HG03097 (cell line): ENCODE results near the gene EXOC6B.

Source experiments
- ATAC-seq: cut with Tn5 transposase; IDR thresholded peaks from one replicate; pipeline ENCODE4 v1.9.1; 2021; ENCODE audit not compliant: unreplicated experiment, low FRiP score

EXOC6B gene

DNA sequence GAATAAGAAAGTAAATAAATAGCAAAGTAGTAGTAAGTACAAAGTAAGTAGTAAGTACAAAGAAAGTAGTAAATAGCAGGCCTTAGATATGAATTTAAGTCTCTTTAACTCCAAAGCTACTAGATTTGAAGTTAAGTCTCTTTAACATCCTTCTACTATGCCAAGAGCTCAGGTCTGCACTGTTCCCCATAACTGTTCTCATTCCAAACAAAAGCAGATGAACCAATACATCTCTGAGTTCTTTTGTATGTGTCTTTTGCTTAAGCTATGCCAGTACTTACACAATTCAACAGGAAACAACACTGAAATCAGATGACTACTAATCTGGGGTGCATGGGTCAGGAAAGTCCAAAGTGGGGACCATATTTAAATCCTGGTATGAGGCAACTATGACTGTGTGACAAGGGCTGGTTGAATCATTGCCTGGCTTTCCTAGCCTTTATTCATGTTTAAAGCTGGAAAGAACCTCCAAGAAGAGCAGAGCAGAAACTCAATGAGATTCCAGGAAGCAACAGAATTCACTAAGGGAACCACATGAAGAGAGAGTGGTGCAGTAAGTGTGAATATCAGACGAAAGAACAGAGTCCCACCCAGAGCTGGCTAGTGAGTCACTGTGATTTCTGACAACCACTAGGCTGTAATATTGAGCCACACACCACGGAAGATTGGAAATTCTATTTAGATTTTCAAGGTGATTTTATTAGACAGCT lies 627.1 kb downstream of the EXOC6B start:
- no peak for ATAC-seq

DNA sequence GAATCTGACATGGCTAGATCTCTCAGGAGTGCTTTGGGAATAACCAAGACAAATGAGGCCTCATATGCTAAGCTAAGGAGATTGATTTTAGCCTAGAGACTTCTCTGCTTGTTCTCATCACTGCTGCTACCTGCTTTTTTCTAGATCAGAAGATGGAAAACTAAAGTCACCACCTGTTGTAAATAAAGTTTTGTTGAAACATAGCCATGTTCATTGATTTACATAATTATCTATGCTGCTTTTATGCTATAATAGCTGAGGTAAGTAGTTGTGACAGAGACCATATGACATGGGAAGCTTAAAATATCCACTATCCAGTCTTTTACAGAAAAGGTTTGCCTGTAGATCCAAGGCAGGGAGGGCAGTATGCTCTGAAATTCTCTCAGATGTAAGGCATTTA lies 632.1 kb downstream of the EXOC6B start:
- ATAC-seq = no peak

DNA sequence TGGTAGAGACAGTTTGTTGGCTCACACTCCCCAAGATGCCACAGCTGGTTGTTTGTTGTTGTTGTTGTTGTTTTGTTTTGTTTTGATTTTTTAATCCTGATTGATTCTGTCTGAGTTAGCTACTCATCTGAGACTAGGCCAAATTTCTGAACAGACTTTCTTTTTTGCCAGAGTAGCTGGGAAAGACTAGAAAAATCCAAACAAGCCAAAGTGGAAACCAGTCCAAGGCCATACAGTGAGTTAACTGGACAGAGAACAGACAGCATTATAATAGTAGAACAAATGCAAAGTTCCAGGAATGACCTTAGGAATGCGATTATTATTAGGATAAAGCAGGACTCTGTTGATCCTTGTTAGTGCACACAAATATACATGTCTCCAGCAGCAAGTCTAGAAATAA lies 634.4 kb downstream of the EXOC6B start:
- no peak for ATAC-seq

DNA sequence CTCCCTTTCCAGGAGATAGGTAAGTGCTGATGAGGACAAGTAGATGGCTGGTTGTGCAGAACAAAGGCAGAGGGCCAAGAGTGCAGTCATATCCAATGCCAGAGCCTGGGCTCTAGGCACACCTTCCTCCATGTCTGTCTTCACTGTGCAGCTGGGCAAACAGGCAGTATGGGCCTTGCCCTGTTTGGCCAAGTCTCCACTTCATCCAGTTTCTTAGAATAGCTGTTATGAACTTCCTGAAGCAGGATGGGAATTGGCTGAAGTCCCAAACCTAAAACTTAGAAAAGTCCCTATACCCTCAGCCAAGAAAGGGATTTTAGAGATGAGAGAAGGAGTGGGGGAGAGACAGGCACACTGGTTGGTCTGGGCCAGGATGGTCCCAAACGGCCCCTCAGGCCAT lies 640.6 kb downstream of the EXOC6B start:
- ATAC-seq = no peak

DNA sequence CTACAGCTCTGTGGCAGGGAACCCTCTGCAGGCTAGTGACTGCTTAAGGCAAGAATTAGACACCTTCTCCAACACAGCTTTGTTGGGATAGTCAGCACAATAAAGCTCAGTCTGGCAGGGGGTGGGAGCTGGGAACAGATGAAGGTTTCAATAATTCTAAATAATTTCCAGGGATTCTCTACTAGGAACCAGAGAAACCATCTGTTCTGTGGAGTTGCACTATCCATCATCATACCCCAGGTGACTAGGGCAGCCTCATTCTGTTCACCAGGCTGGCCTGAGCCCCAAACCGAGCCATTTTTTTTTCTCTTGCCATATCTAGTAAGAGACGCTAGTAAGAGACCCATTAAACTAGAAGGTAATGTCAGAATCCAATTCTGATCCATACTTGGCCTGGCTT lies 642.4 kb downstream of the EXOC6B start:
- ATAC-seq = no peak

DNA sequence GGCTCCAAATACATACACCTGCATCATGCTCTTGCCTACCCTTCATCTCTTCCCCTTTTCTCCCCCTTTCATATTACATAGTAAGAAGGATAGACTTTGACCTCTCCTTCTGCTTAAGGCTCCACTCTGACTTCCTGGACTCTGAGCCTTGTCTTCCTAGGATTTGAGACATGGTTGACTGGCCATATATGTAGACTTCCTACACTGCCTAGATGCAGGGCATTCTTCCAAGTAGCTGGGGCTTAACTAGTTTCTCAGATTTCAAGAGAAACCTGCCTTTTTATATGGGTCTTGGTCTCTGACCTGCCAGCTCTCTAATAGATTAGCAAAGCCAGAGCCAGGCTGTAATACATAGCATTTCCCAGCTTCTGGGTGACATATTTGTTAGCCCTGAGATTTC lies 642.8 kb downstream of the EXOC6B start:
- no peak for ATAC-seq

DNA sequence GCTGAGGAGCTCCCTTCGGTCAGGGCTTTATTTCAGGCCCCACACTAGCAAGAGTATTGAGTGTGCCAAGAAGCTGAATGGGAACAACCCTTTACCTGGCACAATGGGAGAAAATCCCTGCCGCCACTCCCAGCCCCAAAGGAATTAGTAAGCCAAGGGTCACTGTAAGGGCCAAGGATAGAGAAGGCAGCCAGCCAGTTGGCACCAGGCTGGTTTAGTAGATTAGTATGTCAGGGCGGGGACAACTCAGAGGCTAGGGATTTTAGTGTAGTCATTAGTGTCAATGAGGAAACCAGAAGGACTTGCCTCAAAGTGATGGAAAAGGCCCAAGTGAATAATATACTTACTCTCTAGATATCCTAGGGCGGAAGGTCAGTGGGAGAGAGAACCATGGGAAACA lies 643.3 kb downstream of the EXOC6B start:
- no peak for ATAC-seq

DNA sequence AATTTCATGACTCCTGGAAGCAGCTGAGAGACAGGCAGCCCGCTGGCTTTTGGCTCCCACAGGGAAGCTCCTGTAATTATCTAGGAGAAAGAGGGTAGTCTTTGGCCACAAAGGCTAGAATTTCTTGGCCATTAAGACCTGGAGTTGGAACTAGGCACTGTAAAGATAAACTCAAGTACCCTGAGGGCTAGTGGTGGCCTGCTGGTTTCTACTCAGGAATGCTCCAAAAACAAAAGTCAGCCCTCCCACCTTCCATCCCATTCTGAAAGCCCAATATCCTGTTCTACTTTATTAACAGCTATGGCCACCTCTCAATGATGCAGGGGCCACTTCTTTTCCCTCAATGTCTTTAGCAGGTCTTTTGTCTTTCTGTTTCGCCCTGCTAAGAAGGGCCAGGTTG lies 644.2 kb downstream of the EXOC6B start:
- ATAC-seq = no peak

GRCh38 chr2:72180351-72180750 lies 645.5 kb downstream of the EXOC6B start:
- ATAC-seq = no peak

DNA sequence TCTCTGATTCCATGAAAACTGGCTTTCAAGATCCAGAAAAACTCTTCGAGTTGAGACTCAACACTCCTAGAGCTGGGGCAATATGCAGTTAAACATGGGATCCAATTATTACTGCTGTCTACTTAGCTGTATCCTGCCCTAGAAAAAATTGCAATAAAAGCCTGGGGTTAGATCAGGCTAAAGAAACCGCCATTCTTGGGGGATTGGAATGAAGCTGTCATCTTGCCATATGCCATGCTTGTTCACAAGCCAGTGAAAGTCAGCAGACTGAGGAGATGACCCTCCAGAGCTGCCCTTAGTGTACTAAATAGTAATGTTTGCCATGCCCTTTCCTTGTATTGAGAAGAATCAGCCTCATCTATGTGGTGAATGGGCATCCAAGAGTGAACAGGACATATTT lies 647.3 kb downstream of the EXOC6B start:
- no peak for ATAC-seq

DNA sequence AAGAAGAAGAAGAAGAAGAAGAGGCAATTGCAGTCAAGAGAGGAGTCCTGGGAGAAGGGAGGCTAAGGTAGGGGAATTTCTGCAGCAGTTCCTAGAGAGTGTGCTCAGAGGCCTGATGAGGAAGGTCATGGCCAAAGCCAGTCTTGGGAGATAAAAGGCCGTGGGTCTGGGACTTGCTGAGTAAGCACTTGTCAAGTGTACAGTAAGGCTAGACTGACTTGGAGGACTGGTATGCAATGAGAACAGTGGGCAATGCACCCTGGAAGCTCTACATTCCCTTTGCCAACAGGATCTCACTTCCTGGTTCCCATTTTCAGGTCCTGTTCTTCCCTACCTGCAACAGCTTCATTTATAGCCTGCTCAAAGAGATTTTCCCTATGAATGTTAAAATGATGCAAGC lies 649.6 kb downstream of the EXOC6B start:
- no peak for ATAC-seq

DNA sequence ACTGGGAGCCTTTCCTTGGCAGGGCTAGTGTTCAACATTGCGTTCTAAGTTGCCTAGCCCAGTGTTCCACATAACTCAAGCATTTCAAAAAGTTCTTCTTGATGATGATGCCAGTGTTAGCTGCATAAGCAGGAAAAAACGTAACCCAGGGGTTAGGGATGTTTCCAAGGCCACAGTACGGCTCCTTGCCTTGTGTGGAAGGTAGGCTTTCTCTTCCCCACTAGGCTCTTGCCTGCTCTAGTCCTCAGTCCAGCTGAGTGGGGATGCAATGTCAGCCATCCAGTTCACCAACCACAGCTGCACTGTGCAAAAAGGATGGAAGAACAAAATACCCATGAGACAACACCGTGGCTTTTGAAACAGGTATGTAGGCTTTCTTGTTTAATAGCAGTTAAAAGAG lies 650.2 kb downstream of the EXOC6B start:
- ATAC-seq = no peak

DNA sequence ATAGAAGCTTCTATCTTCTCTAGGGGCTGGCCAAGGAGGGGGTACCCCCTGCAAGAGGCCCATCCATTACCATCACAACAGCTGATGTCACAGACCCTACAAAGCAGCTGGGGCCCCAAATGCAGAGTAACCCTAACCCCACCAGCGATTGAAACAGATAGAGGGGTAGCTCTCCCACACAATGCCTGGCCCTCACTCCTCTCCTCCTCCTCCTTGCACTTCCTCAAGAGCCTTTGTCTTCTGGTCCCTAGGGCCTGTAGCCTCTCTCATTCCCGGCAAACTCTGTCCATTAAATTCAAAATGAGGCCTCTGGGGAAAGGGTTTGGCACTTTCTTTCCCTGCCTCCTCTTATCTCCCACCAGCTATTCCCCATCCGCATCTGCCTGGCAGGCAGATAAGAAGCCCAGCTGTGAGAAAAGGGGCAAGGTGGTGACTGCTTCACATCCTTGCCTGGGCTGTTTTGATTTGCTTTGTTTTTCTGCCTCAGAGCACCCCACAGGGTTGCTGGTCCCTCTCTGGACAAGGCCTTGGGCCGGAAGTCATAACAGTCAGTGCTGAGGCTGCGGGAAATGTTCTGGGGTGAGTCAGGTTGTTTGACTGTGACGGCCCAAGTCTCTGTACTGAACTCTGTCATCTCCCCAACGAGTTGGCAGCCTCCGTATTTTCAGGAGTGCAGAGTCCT lies 652.1 kb downstream of the EXOC6B start:
- ATAC-seq = no peak

- ATAC-seq = no peak
Observed at GRCh38 chr2:72172478-72172877, 653.4 kb downstream of the EXOC6B start.

- ATAC-seq = no peak
Observed at GRCh38 chr2:72166279-72166678, 659.6 kb downstream of the EXOC6B start.

DNA sequence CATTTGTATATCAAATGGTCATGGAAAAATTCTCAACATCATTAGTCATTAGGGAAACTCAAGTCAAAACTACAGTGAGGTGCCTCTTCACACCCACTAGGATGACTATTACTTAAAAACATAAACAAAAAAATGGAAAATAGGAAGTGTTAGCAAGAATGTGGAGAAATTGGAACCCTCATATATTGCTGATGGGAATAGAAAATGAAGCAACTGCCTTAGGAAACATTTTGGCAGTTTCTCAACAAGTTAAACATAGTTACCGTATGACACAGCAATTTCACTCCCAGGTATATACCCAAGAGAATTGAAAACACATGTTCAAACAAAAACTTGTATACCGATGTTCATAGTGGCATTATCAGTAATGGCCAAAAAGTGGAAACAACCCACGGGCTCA lies 660.0 kb downstream of the EXOC6B start:
- ATAC-seq = no peak

GRCh38 chr2:72162574-72162973 lies 663.3 kb downstream of the EXOC6B start:
- ATAC-seq = no peak

DNA sequence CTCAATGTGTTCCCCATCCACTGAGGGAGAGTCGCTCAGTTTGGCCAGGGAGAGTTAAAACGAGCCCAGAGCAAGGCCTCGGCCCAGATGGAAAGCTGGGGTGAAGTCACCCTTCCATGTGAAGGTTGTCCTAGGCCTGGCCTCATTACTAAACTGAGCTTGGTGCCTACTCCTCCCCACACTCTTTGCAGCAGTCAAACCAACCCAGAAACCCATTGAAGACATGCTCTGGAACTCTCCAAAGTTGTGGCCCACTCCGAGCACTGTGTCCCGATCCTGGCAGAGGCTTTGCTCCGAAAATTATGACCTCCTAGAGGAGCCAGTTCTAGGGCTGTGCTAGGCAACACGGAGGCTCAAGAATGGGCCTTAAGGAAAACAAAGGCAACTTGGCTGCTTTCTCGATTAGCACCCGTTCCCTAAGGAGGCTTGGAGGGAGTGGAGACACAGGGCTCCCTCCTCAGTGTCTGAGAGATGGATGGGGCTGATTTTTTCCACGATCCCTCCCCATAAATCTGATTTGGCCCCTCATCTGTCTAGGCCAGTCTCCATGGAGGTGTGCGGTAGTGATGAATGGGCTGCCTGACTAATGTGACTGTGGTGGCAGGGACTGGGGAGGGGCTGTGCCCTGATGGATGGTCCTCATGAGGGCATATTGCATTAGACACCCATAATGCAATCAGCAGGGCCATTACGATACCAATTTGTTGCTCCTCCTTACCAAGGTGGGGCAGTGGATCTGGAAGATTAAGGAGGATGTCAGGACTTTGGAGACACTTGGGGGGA lies 666.4 kb downstream of the EXOC6B start:
- no peak for ATAC-seq

DNA sequence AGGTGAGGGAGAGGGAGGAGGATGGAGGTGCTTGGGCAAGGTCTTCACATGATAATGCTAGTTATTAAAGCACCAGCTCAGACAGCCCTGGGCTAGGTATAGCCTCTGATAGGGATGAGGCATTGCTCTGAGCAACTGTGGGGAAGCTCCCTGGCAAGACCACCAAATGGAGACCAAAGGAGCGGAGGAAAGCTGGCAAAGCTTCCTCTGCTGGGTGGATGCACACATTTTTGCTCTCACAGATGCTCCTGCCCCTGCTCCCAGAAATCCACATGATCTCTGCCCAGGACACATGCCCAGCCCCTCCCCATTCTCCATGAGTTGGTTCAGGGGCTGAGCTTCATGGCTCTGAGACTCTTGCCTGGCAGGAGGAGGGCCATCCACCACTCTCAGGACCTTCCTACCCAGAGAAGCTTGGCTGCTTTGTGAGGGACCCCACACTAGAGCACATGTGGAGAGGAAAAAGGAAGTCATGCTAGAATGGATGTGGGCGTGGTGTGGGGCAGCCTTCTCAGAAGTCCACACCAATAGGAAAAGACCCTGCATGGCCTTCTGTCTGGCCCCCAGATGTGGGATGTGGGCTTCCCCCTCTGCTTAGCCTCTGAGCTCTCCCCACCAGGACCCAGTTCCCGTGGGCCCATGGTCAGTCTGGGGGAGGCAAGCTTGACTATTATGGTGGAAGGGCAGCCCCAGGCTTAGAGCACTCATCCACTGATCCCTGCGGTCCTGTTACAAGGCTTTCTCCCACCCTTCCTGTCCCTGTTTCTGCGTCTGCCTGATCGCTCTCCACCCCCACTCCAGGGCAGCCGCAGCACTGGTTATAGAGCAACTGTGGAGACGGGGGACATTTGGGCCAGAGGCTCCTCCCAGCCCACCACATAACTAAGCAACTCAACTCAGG lies 667.7 kb downstream of the EXOC6B start:
- no peak for ATAC-seq

DNA sequence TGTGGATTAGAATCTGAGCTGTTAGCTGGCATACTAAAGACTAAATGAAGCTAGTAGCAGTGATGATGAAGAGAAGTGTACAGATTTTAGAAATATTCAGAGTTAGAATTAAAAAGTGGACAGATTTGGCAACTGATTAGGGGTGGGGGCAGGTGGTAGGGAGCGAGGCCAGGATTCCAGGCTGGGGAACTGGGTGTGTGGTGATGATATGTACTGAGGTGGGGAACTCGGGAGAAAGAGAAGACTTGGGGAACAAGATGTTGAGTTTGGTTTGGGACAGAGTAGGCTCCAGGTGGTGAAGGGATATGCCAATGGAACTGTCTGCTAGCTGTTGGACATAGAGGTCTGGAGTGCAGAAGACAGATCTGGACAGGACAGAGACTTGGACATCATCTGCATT lies 669.0 kb downstream of the EXOC6B start:
- ATAC-seq = no peak

- no peak for ATAC-seq
Observed at GRCh38 chr2:72155737-72156136, 670.1 kb downstream of the EXOC6B start.
